ENCODE measurements around the gene TTLL7.

Gene TTLL7

DNA sequence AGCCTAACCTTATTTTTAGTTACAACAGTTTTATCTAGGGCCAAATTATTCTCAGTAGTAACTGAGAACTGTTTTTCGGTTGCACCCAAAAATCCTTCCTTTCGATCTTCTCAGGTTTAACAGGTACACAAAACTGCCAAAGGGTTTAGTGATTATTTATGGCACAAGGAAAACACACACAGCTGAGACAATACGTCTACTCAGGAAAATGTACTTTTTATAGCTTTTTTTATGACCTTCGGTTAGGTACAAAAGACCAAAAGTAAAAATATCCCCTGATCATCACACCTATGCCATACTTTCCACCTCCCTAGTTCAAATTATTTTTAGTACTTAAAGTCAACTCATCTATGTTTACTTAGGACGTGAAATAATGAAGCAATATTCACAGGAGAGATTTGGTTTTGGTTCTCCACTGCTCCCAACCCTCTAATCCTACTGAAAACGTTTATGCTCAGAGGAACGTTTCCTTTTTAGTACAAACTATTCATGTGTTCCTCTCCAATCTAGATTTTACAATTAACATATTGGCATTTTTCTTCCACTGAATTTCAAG lies 48.7 kb downstream of the TTLL7 start:
- no peaks in the 10 kb centered on the region for H3K27me3 ChIP-seq (replicated peaks; ENCODE audit: control insufficient read depth, insufficient read depth, low read length)
- H3K4me3 ChIP-seq (replicated peaks; ENCODE audit: low read depth, low read length), result no peak overlapping the region
- DNase-seq (ENCODE audit: extremely low read depth, insufficient read length), result no peak
- TF ChIP-seq, protein P1, sequence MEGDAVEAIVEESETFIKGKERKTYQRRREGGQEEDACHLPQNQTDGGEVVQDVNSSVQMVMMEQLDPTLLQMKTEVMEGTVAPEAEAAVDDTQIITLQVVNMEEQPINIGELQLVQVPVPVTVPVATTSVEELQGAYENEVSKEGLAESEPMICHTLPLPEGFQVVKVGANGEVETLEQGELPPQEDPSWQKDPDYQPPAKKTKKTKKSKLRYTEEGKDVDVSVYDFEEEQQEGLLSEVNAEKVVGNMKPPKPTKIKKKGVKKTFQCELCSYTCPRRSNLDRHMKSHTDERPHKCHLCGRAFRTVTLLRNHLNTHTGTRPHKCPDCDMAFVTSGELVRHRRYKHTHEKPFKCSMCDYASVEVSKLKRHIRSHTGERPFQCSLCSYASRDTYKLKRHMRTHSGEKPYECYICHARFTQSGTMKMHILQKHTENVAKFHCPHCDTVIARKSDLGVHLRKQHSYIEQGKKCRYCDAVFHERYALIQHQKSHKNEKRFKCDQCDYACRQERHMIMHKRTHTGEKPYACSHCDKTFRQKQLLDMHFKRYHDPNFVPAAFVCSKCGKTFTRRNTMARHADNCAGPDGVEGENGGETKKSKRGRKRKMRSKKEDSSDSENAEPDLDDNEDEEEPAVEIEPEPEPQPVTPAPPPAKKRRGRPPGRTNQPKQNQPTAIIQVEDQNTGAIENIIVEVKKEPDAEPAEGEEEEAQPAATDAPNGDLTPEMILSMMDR (IDR thresholded peaks at IDR 0.05; ENCODE audit: insufficient read depth, low read length, poor library complexity, severe bottlenecking), result no peak
- H3K36me3 ChIP-seq (ENCODE audit: control insufficient read depth, insufficient read depth, low read length), result no peaks in the 10 kb centered on the region

DNA sequence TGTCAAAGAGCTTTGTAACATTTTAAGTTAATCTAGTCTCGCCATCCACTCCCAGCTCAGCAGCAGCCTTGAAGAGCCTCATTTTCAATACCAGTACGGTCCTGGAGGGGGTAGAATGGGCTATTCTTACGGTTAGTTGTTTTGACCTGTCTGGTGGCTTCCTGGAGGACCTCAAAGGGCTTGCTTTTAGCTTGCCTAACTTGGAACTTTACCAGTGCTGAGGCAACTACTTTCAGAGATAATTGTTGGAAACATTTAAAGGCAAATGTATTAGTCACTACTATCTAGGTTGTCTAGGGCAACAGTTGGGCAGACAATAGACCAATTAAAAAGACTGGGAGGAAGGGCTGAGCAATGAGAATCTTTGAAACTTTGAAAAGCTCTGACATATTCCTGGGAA lies 56.0 kb downstream of the TTLL7 start:
- no peaks in the 10 kb centered on the region for H3K36me3 ChIP-seq (ENCODE audit: control insufficient read depth, insufficient read depth, low read length)
- TF ChIP-seq, protein P1 (IDR thresholded peaks at IDR 0.05; ENCODE audit: insufficient read depth, low read length, poor library complexity, severe bottlenecking), result no peak
- H3K4me3 ChIP-seq (replicated peaks; ENCODE audit: low read depth, low read length), result no peak overlapping the region
- no peaks in the 10 kb centered on the region for H3K27me3 ChIP-seq (replicated peaks; ENCODE audit: control insufficient read depth, insufficient read depth, low read length)
- no peak for DNase-seq (ENCODE audit: extremely low read depth, insufficient read length)

DNA sequence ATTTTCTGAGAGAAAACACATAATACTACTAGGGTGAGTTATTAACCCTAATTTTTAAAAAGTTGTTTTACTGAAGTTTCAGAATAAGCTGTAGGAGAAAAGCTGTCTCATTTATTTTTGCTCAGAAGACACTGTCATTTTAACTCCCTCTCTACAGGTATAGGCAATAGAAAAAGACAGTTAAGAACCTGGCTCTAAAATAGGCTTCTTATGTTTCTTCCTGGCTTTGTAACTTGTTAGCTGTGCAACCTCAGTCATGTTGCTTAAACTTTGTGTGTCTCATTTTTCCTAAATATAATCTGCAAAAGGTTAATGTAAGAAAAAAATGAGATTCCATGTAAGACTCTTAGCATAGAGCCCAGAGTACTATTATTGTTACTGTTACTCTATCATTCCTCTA lies 64.4 kb downstream of the TTLL7 start:
- no peak overlapping the region for H3K4me3 ChIP-seq (replicated peaks; ENCODE audit: low read depth, low read length)
- no peak for DNase-seq (ENCODE audit: extremely low read depth, insufficient read length)
- H3K36me3 ChIP-seq (ENCODE audit: control insufficient read depth, insufficient read depth, low read length), result no peaks in the 10 kb centered on the region
- TF ChIP-seq, protein P1 (IDR thresholded peaks at IDR 0.05; ENCODE audit: insufficient read depth, low read length, poor library complexity, severe bottlenecking), result no peak
- no peaks in the 10 kb centered on the region for H3K27me3 ChIP-seq (replicated peaks; ENCODE audit: control insufficient read depth, insufficient read depth, low read length)

DNA sequence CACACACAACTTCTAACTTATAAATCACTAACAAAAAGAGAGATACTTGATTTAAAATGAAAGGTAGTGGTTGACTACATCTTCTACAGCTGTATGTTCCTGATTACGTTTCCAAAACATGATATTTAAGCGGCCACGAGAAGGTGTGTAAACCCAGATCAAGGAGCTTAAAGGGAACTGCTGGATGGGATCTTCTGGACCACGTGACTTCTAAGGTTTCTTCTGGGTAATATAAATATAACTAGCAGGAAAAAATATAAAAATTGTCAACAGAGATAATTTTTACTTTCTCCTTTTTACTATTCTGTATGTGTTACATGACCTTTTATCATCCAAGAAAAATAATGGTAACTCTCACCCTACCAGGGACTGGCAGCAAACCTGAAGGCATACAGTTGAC lies 66.2 kb downstream of the TTLL7 start:
- no peak for DNase-seq (ENCODE audit: extremely low read depth, insufficient read length)
- TF ChIP-seq, protein P1 (IDR thresholded peaks at IDR 0.05; ENCODE audit: insufficient read depth, low read length, poor library complexity, severe bottlenecking), result no peak
- Histone ChIP-seq H3K27me3 (replicated peaks; ENCODE audit: control insufficient read depth, insufficient read depth, low read length) (no peaks in the 10 kb centered on the region), H3K4me3 (replicated peaks; ENCODE audit: low read depth, low read length) (no peak overlapping the region), H3K36me3 (ENCODE audit: control insufficient read depth, insufficient read depth, low read length) (no peaks in the 10 kb centered on the region)

DNA sequence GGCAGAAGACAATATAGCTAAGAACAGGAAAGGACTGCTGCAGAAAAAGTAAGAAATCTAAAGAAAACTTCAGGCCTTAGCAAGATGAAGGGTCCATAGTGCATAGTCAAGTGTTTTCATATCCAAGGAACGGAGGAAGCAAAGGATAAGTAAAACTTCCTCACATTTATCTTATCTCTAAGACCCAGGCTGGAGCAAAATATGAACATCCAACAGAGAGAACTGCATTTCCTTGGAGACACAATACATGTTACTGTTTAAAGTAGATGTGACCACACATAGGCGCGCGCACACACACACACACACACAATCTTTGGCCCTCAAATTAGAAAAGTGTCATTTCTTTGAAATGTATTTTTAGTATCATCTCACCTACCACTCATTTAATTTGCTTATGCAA lies 66.7 kb downstream of the TTLL7 start:
- no peaks in the 10 kb centered on the region for H3K27me3 ChIP-seq (replicated peaks; ENCODE audit: control insufficient read depth, insufficient read depth, low read length)
- no peak for DNase-seq (ENCODE audit: extremely low read depth, insufficient read length)
- no peak overlapping the region for H3K4me3 ChIP-seq (replicated peaks; ENCODE audit: low read depth, low read length)
- TF ChIP-seq, protein P1 (IDR thresholded peaks at IDR 0.05; ENCODE audit: insufficient read depth, low read length, poor library complexity, severe bottlenecking), result no peak
- no peaks in the 10 kb centered on the region for H3K36me3 ChIP-seq (ENCODE audit: control insufficient read depth, insufficient read depth, low read length)

DNA sequence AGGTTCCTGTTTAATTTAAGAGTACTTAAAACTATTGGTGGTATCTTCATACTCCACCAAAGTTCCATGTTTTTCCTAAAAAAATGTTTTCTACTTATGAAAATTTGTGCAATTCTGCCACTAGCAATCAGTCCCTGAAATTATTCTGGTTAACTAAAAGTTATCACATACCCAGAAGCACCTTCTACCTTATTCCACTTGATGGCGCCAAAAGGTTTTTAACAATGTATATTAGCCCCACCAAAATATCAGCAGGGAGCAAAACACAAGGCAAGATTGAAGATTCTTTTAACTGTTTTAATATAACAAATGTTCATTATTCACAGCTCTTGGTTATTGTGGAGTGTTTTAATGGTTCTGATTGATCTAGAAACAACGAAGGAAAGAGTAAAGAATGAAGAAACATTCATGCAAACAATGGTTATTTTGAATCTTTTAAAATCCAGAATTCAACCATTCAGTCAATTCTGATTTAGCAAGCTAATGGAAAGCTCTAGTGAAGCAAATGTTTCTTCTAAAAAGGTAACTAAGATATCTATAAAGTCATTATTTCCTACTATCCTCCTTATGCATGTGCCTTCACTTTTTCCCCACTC lies 67.2 kb downstream of the TTLL7 start:
- H3K36me3 ChIP-seq (ENCODE audit: control insufficient read depth, insufficient read depth, low read length), result no peaks in the 10 kb centered on the region
- H3K4me3 ChIP-seq (replicated peaks; ENCODE audit: low read depth, low read length), result no peak overlapping the region
- TF ChIP-seq, protein P1 (IDR thresholded peaks at IDR 0.05; ENCODE audit: insufficient read depth, low read length, poor library complexity, severe bottlenecking), result peak; percentile 63
- peak; percentile 3 for DNase-seq (ENCODE audit: extremely low read depth, insufficient read length)
- H3K27me3 ChIP-seq (replicated peaks; ENCODE audit: control insufficient read depth, insufficient read depth, low read length), result no peaks in the 10 kb centered on the region
